Central memory CD8-positive, alpha-beta T cell (primary cell): ENCODE measurements around the gene MRPS5.

ENCODE experiments used
- ATAC-seq: fragments of 150-1000 bp; cut with Tn5 transposase; replicated peaks from 2 replicates; pipeline ENCODE4 v1.10.0; 2022; ENCODE audit warnings: mild to moderate bottlenecking, moderate FRiP score, moderate number of reproducible peaks; ENCODE audit not compliant: poor library complexity, severe bottlenecking; ENCODE audit errors: extremely low read depth
- DNase-seq, 2 donors: peaks; one replicate each; pipeline ENCODE4 v3.0.0; 2021; ENCODE audit warnings: low spot score in 2 of 2
- H3K27ac Mint-ChIP-seq: one replicate; pipeline ENCODE4 v1.8.0; 2022; ENCODE audit warnings: low read depth, mild to moderate bottlenecking, moderate library complexity, mixed read lengths
- H3K27me3 Mint-ChIP-seq: one replicate; pipeline ENCODE4 v1.8.0; 2022; ENCODE audit warnings: mixed read lengths
- H3K36me3 Mint-ChIP-seq: one replicate; pipeline ENCODE4 v1.8.0; 2022; ENCODE audit warnings: mild to moderate bottlenecking, moderate library complexity, mixed read lengths; ENCODE audit not compliant: insufficient read depth
- H3K4me1 Mint-ChIP-seq: one replicate; pipeline ENCODE4 v1.8.0; 2022; ENCODE audit warnings: mixed read lengths
- H3K4me3 Mint-ChIP-seq: one replicate; pipeline ENCODE4 v1.8.0; 2022; ENCODE audit warnings: mild to moderate bottlenecking, moderate library complexity, mixed read lengths
- H3K9me3 Mint-ChIP-seq: one replicate; pipeline ENCODE4 v1.8.0; 2022; ENCODE audit warnings: mixed read lengths

The MRPS5 gene

GRCh38 chr2:95079199-95079683 lies 42.4 kb downstream of the MRPS5 start:
- Mint-ChIP-seq H3K4me3 (no peak overlapping the region), H3K27ac (no peak overlapping the region), H3K4me1 (peaks cover 22% of the 10 kb centered on the region), H3K9me3 (no peaks in the 10 kb centered on the region), H3K27me3 (no peaks in the 10 kb centered on the region), H3K36me3 (no peaks in the 10 kb centered on the region)
- ATAC-seq (no peak), DNase-seq (no peak)

GRCh38 chr2:95077861-95078603 lies 43.6 kb downstream of the MRPS5 start:
- H3K36me3 Mint-ChIP-seq = no peaks in the 10 kb centered on the region
- H3K4me3 Mint-ChIP-seq = no peak overlapping the region
- H3K27ac Mint-ChIP-seq = peak overlapping the region; percentile 47
- peaks cover 26% of the 10 kb centered on the region for H3K4me1 Mint-ChIP-seq
- no peak for DNase-seq
- H3K27me3 Mint-ChIP-seq = no peaks in the 10 kb centered on the region
- no peak for ATAC-seq
- H3K9me3 Mint-ChIP-seq = no peaks in the 10 kb centered on the region

GRCh38 chr2:95077530-95077825 lies 44.1 kb downstream of the MRPS5 start:
- H3K27me3 Mint-ChIP-seq = peaks cover 1% of the 10 kb centered on the region
- DNase-seq (no peak), ATAC-seq (no peak)
- H3K36me3 Mint-ChIP-seq = no peaks in the 10 kb centered on the region
- no peak overlapping the region for H3K27ac Mint-ChIP-seq
- no peaks in the 10 kb centered on the region for H3K9me3 Mint-ChIP-seq
- H3K4me1 Mint-ChIP-seq = peaks cover 26% of the 10 kb centered on the region
- peak overlapping the region; percentile 57 for H3K4me3 Mint-ChIP-seq

- Mint-ChIP-seq H3K4me1 (peaks cover 26% of the 10 kb centered on the region), H3K36me3 (no peaks in the 10 kb centered on the region), H3K27ac (no peak overlapping the region), H3K4me3 (peak overlapping the region; percentile 57), H3K27me3 (peaks cover 7% of the 10 kb centered on the region), H3K9me3 (no peaks in the 10 kb centered on the region)
- peak; percentile 81 for ATAC-seq
- peak; percentile 63 to 73 for DNase-seq
These were observed 44.7 kb downstream of the MRPS5 start for GRCh38 chr2:95076705-95077529.

- H3K27me3 Mint-ChIP-seq = peaks cover 14% of the 10 kb centered on the region
- H3K27ac Mint-ChIP-seq = no peak overlapping the region
- peaks cover 26% of the 10 kb centered on the region for H3K4me1 Mint-ChIP-seq
- DNase-seq = no peak
- ATAC-seq = no peak
- no peaks in the 10 kb centered on the region for H3K36me3 Mint-ChIP-seq
- H3K4me3 Mint-ChIP-seq = peak overlapping the region; percentile 43
- no peaks in the 10 kb centered on the region for H3K9me3 Mint-ChIP-seq
These were observed 46.0 kb downstream of the MRPS5 start for GRCh38 chr2:95075440-95076132.

- Mint-ChIP-seq H3K9me3 (no peaks in the 10 kb centered on the region), H3K27ac (no peak overlapping the region), H3K4me1 (peaks cover 26% of the 10 kb centered on the region), H3K36me3 (no peaks in the 10 kb centered on the region), H3K27me3 (peaks cover 14% of the 10 kb centered on the region), H3K4me3 (peak overlapping the region; percentile 43)
- DNase-seq = no peak
- peak; percentile 52 for ATAC-seq
These were observed 46.8 kb downstream of the MRPS5 start for GRCh38 chr2:95074663-95075439.

GRCh38 chr2:95073856-95074662 lies 47.5 kb downstream of the MRPS5 start:
- H3K9me3 Mint-ChIP-seq = no peaks in the 10 kb centered on the region
- no peaks in the 10 kb centered on the region for H3K36me3 Mint-ChIP-seq
- no peak overlapping the region for H3K27ac Mint-ChIP-seq
- DNase-seq = no peak
- ATAC-seq = no peak
- peaks cover 14% of the 10 kb centered on the region for H3K27me3 Mint-ChIP-seq
- H3K4me3 Mint-ChIP-seq = peak overlapping the region; percentile 43
- H3K4me1 Mint-ChIP-seq = peaks cover 26% of the 10 kb centered on the region

- H3K9me3 Mint-ChIP-seq = no peaks in the 10 kb centered on the region
- no peak overlapping the region for H3K4me3 Mint-ChIP-seq
- no peaks in the 10 kb centered on the region for H3K36me3 Mint-ChIP-seq
- H3K27me3 Mint-ChIP-seq = peaks cover 14% of the 10 kb centered on the region
- peaks cover 18% of the 10 kb centered on the region for H3K4me1 Mint-ChIP-seq
- no peak for DNase-seq
- ATAC-seq = no peak
- H3K27ac Mint-ChIP-seq = no peak overlapping the region
These were observed 49.2 kb downstream of the MRPS5 start for GRCh38 chr2:95072424-95072823.

- Mint-ChIP-seq H3K4me3 (no peak overlapping the region), H3K9me3 (no peaks in the 10 kb centered on the region), H3K4me1 (peaks cover 14% of the 10 kb centered on the region), H3K27me3 (peaks cover 14% of the 10 kb centered on the region), H3K27ac (no peak overlapping the region), H3K36me3 (no peaks in the 10 kb centered on the region)
- DNase-seq (no peak), ATAC-seq (no peak)
These were observed 49.8 kb downstream of the MRPS5 start for GRCh38 chr2:95071856-95072255.

- peaks cover 14% of the 10 kb centered on the region for H3K27me3 Mint-ChIP-seq
- no peak overlapping the region for H3K27ac Mint-ChIP-seq
- H3K36me3 Mint-ChIP-seq = no peaks in the 10 kb centered on the region
- DNase-seq (no peak), ATAC-seq (no peak)
- no peak overlapping the region for H3K4me3 Mint-ChIP-seq
- no peaks in the 10 kb centered on the region for H3K9me3 Mint-ChIP-seq
- H3K4me1 Mint-ChIP-seq = peaks cover 6% of the 10 kb centered on the region
These were observed 52.1 kb downstream of the MRPS5 start for GRCh38 chr2:95069465-95069864.

- DNase-seq (no peak), ATAC-seq (no peak)
- Mint-ChIP-seq H3K4me1 (no peaks in the 10 kb centered on the region), H3K36me3 (no peaks in the 10 kb centered on the region), H3K4me3 (no peak overlapping the region), H3K9me3 (no peaks in the 10 kb centered on the region), H3K27ac (no peak overlapping the region), H3K27me3 (peaks cover 24% of the 10 kb centered on the region)
These were observed 53.4 kb downstream of the MRPS5 start for GRCh38 chr2:95068256-95068655.
